OCI-LY7 (cell line): ENCODE results near the gene XPR1.

Experiments
- CTCF ChIP-seq: fragments of 200-600 bp; sonication (generic); conservative IDR thresholded peaks from 2 replicates; pipeline ENCODE4 v1.5.1; 2014; ENCODE audit warnings: mild to moderate bottlenecking, antibody characterized with exemption, low read length, moderate library complexity, mixed read lengths
- EZH2phosphoT487 ChIP-seq: fragments of 200-600 bp; sonication (generic); IDR thresholded peaks from 2 replicates; pipeline ENCODE4 v1.6.1; 2018; ENCODE audit warnings: low read depth, borderline replicate concordance, mild to moderate bottlenecking, mixed run types, antibody characterized with exemption, low read length, moderate library complexity, mixed read lengths

DNA sequence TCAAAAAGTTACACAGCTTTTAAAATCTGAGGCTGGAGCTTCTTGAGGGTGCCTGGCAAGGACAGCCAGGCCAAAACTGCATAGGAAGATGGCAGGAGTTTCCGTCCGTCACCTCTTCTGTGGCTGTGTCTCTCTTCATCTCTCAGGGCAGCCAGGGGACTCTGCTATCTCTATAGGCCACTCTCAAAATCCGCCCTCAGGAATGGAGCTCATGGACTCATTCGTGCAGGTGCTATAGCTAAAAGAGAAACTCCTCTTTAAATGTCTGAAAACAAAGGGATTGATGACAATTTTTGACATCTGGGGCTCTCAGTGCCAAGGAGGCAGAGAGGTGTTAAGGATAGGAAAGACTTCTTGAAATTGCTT, 45.8 kb upstream of the XPR1 start:
- TF ChIP-seq CTCF (no peak), EZH2phosphoT487 (no peak)
